ENCODE measurements around the gene C14orf119.

Gene C14orf119

GRCh38 chr14:23121361-23121771 is 26.1 kb downstream of the C14orf119 start:
- Histone ChIP-seq H3K36me3 (ENCODE audit: insufficient read depth, low read length) (no peaks in the 10 kb centered on the region), H3K4me3 (ENCODE audit: low read depth, low read length, poor library complexity, severe bottlenecking) (no peak overlapping the region), H3K27ac (ENCODE audit: low read depth, low read length, poor library complexity, severe bottlenecking) (no peak overlapping the region), H3F3A (ENCODE audit: insufficient read depth, low read length) (no peaks in the 10 kb centered on the region), H4K20me1 (ENCODE audit: insufficient read depth, low read length) (no peaks in the 10 kb centered on the region), H3K4me1 (ENCODE audit: insufficient read depth, low read length, severe bottlenecking) (peaks cover 24% of the 10 kb centered on the region), H3K4me2 (ENCODE audit: low read length) (no peak overlapping the region), H3K27me3 (ENCODE audit: insufficient read depth, low read length) (no peaks in the 10 kb centered on the region), H3K9ac (ENCODE audit: low read length) (no peak overlapping the region), H3K79me2 (ENCODE audit: insufficient read depth, low read length) (no peaks in the 10 kb centered on the region), H3K9me2 (ENCODE audit: low read depth, low read length) (no peaks in the 10 kb centered on the region), H3K9me3 (ENCODE audit: low read length) (no peaks in the 10 kb centered on the region), H2AFZ (ENCODE audit: low read length) (no peak overlapping the region)
- no peak for TF ChIP-seq EZH2 (IDR thresholded peaks at IDR 0.05; ENCODE audit: borderline replicate concordance, low read length)
- no peak for TF ChIP-seq CTCF (IDR thresholded peaks at IDR 0.05; ENCODE audit: low read length)

GRCh38 chr14:23122086-23122485 is 26.8 kb downstream of the C14orf119 start:
- Histone ChIP-seq H4K20me1 (ENCODE audit: insufficient read depth, low read length) (no peaks in the 10 kb centered on the region), H3K4me1 (ENCODE audit: insufficient read depth, low read length, severe bottlenecking) (peaks cover 24% of the 10 kb centered on the region), H3K4me2 (ENCODE audit: low read length) (no peak overlapping the region), H3K9ac (ENCODE audit: low read length) (no peak overlapping the region), H3K36me3 (ENCODE audit: insufficient read depth, low read length) (no peaks in the 10 kb centered on the region), H3K27me3 (ENCODE audit: insufficient read depth, low read length) (no peaks in the 10 kb centered on the region), H2AFZ (ENCODE audit: low read length) (no peak overlapping the region), H3K79me2 (ENCODE audit: insufficient read depth, low read length) (no peaks in the 10 kb centered on the region), H3K9me2 (ENCODE audit: low read depth, low read length) (no peaks in the 10 kb centered on the region), H3K4me3 (ENCODE audit: low read depth, low read length, poor library complexity, severe bottlenecking) (no peak overlapping the region), H3F3A (ENCODE audit: insufficient read depth, low read length) (no peaks in the 10 kb centered on the region), H3K9me3 (ENCODE audit: low read length) (no peaks in the 10 kb centered on the region), H3K27ac (ENCODE audit: low read depth, low read length, poor library complexity, severe bottlenecking) (no peak overlapping the region)
- no peak for TF ChIP-seq CTCF (IDR thresholded peaks at IDR 0.05; ENCODE audit: low read length)
- TF ChIP-seq EZH2 (IDR thresholded peaks at IDR 0.05; ENCODE audit: borderline replicate concordance, low read length): no peak

GRCh38 chr14:23123419-23123818 is 28.1 kb downstream of the C14orf119 start:
- H3K9me3 ChIP-seq (ENCODE audit: low read length): no peaks in the 10 kb centered on the region
- H3K27me3 ChIP-seq (ENCODE audit: insufficient read depth, low read length): no peaks in the 10 kb centered on the region; the same call in 1 of the 2 replicates
- no peaks in the 10 kb centered on the region for H4K20me1 ChIP-seq (ENCODE audit: insufficient read depth, low read length)
- H3K9ac ChIP-seq (ENCODE audit: low read length): no peak overlapping the region
- TF ChIP-seq CTCF (IDR thresholded peaks at IDR 0.05; ENCODE audit: low read length) (no peak), EZH2 (IDR thresholded peaks at IDR 0.05; ENCODE audit: borderline replicate concordance, low read length) (no peak)
- H3K4me3 ChIP-seq (ENCODE audit: low read depth, low read length, poor library complexity, severe bottlenecking): no peak overlapping the region
- no peaks in the 10 kb centered on the region for H3K36me3 ChIP-seq (ENCODE audit: insufficient read depth, low read length)
- H3F3A ChIP-seq (ENCODE audit: insufficient read depth, low read length): no peaks in the 10 kb centered on the region
- no peak overlapping the region for H3K27ac ChIP-seq (ENCODE audit: low read depth, low read length, poor library complexity, severe bottlenecking)
- peaks cover 24% of the 10 kb centered on the region for H3K4me1 ChIP-seq (ENCODE audit: insufficient read depth, low read length, severe bottlenecking)
- H2AFZ ChIP-seq (ENCODE audit: low read length): no peak overlapping the region
- H3K79me2 ChIP-seq (ENCODE audit: insufficient read depth, low read length): no peaks in the 10 kb centered on the region
- H3K9me2 ChIP-seq (ENCODE audit: low read depth, low read length): no peaks in the 10 kb centered on the region
- H3K4me2 ChIP-seq (ENCODE audit: low read length): no peak overlapping the region
